ENCODE data around the gene ZNF668. TPM values are rescaled to one million over a fixed set of nuclear protein-coding genes. Genes with fewer than 3 reads are reported as not detected.

Gene ZNF668
- total and polyA plus RNA-seq, 2 experiments from 2014 or later = 6.2 to 13.1 TPM

DNA sequence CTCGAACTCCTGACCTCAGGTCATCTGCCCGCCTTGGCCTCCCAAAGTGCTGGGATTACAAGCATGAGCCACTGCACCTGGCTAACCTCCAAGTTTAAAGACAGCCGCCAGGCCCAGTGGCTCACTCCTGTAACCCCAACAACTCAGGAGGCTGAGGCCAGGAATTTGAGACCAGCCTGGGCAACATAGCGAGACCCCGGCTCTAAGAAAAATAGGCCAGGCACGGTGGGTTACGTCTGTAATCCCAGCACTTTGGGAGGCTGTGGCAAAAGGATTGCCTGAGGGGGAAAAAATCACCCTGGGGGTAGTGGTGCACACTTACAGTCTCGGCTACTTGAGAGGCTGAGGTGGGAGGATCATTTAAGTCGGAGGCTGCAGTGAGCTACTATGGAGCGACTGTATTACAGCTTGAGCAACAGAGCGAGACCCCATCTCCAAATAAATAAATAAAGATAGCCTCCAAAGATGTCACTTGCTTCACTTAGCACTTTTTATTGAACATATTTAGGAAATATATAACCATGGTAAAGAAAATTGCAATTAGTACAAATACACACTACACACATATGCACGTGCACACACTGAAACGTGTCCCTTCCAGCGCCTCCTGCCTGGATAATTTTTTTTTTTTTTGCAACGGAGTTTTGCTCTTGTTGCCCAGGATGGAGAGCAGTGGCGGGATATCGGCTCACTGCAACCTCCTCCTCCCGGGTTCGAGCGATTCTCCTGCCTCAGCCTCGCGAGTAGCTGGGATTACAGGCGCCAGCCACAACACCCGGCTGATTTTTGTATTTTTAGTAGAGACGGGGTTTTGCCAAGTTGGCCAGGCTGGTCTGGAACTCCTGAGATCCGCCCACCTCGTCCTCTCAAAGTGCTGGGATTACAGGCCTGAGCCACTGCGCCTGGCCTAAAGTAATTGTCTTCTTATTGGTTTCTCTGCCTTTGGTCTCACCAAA is 32.7 kb upstream of the ZNF668 start:
- H3K27me3 ChIP-seq (ENCODE audit: insufficient read depth) = no peaks in the 10 kb centered on the region
- no peak overlapping the region for H2AFZ ChIP-seq
- Mint-ChIP-seq H3K9me3 (peaks cover 16% of the 10 kb centered on the region), H3K27ac (no peak overlapping the region), H3K4me1 (peaks cover 9% of the 10 kb centered on the region; the same call in 1 of the 3 replicates), H3K36me3 (ENCODE audit: low read depth) (peaks cover 18% of the 10 kb centered on the region), H3K4me3 (peak overlapping the region; percentile 77; the same call in 1 of the 3 replicates), H3K27me3 (ENCODE audit: insufficient read depth, low read depth, poor library complexity) (peaks cover 18% of the 10 kb centered on the region)
- H3K27ac ChIP-seq (ENCODE audit: low read depth) = no peak overlapping the region
- H3F3A ChIP-seq (replicated peaks; ENCODE audit: low read depth) = peaks cover 5% of the 10 kb centered on the region; the same call in 1 of the 2 replicates
- DNase-seq (ENCODE audit: low spot score) (no peak), ATAC-seq (no peak)
- no peak overlapping the region for H3K4me3 ChIP-seq
- H3K79me2 ChIP-seq (replicated peaks; ENCODE audit: insufficient read depth) = no peaks in the 10 kb centered on the region
- no peaks in the 10 kb centered on the region for H3K9me2 ChIP-seq (ENCODE audit: insufficient read depth)
- no peaks in the 10 kb centered on the region; the same call in 1 of the 2 replicates for H4K20me1 ChIP-seq (replicated peaks; ENCODE audit: insufficient read depth)
- no peak for TF ChIP-seq NANOG (IDR thresholded peaks at IDR 0.05; ENCODE audit: borderline replicate concordance)
- TF ChIP-seq STAT1 (IDR thresholded peaks at IDR 0.05; ENCODE audit: unreplicated experiment) = no peak
- TF ChIP-seq EZH2phosphoT487 (IDR thresholded peaks at IDR 0.05; ENCODE audit: unreplicated experiment) = no peak
- TF ChIP-seq EZH2 (IDR thresholded peaks at IDR 0.05; ENCODE audit: low read depth, unreplicated experiment) = no peak
- TF ChIP-seq, protein P1, sequence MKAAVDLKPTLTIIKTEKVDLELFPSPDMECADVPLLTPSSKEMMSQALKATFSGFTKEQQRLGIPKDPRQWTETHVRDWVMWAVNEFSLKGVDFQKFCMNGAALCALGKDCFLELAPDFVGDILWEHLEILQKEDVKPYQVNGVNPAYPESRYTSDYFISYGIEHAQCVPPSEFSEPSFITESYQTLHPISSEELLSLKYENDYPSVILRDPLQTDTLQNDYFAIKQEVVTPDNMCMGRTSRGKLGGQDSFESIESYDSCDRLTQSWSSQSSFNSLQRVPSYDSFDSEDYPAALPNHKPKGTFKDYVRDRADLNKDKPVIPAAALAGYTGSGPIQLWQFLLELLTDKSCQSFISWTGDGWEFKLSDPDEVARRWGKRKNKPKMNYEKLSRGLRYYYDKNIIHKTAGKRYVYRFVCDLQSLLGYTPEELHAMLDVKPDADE (IDR thresholded peaks at IDR 0.05) = no peak
- TF ChIP-seq, protein P2, sequence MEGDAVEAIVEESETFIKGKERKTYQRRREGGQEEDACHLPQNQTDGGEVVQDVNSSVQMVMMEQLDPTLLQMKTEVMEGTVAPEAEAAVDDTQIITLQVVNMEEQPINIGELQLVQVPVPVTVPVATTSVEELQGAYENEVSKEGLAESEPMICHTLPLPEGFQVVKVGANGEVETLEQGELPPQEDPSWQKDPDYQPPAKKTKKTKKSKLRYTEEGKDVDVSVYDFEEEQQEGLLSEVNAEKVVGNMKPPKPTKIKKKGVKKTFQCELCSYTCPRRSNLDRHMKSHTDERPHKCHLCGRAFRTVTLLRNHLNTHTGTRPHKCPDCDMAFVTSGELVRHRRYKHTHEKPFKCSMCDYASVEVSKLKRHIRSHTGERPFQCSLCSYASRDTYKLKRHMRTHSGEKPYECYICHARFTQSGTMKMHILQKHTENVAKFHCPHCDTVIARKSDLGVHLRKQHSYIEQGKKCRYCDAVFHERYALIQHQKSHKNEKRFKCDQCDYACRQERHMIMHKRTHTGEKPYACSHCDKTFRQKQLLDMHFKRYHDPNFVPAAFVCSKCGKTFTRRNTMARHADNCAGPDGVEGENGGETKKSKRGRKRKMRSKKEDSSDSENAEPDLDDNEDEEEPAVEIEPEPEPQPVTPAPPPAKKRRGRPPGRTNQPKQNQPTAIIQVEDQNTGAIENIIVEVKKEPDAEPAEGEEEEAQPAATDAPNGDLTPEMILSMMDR (conservative IDR thresholded peaks at IDR 0.05; ENCODE audit: low read depth in 2 of 2) = no peak
- TF ChIP-seq ZNF114 (CRISPR knock-in tag; IDR thresholded peaks at IDR 0.05) = no peak
- no peak for TF ChIP-seq JUNB (IDR thresholded peaks at IDR 0.05; ENCODE audit: unreplicated experiment)
- TF ChIP-seq POLR2AphosphoS5 (IDR thresholded peaks at IDR 0.05; ENCODE audit: low read depth) = no peak
- TF ChIP-seq, protein P3, sequence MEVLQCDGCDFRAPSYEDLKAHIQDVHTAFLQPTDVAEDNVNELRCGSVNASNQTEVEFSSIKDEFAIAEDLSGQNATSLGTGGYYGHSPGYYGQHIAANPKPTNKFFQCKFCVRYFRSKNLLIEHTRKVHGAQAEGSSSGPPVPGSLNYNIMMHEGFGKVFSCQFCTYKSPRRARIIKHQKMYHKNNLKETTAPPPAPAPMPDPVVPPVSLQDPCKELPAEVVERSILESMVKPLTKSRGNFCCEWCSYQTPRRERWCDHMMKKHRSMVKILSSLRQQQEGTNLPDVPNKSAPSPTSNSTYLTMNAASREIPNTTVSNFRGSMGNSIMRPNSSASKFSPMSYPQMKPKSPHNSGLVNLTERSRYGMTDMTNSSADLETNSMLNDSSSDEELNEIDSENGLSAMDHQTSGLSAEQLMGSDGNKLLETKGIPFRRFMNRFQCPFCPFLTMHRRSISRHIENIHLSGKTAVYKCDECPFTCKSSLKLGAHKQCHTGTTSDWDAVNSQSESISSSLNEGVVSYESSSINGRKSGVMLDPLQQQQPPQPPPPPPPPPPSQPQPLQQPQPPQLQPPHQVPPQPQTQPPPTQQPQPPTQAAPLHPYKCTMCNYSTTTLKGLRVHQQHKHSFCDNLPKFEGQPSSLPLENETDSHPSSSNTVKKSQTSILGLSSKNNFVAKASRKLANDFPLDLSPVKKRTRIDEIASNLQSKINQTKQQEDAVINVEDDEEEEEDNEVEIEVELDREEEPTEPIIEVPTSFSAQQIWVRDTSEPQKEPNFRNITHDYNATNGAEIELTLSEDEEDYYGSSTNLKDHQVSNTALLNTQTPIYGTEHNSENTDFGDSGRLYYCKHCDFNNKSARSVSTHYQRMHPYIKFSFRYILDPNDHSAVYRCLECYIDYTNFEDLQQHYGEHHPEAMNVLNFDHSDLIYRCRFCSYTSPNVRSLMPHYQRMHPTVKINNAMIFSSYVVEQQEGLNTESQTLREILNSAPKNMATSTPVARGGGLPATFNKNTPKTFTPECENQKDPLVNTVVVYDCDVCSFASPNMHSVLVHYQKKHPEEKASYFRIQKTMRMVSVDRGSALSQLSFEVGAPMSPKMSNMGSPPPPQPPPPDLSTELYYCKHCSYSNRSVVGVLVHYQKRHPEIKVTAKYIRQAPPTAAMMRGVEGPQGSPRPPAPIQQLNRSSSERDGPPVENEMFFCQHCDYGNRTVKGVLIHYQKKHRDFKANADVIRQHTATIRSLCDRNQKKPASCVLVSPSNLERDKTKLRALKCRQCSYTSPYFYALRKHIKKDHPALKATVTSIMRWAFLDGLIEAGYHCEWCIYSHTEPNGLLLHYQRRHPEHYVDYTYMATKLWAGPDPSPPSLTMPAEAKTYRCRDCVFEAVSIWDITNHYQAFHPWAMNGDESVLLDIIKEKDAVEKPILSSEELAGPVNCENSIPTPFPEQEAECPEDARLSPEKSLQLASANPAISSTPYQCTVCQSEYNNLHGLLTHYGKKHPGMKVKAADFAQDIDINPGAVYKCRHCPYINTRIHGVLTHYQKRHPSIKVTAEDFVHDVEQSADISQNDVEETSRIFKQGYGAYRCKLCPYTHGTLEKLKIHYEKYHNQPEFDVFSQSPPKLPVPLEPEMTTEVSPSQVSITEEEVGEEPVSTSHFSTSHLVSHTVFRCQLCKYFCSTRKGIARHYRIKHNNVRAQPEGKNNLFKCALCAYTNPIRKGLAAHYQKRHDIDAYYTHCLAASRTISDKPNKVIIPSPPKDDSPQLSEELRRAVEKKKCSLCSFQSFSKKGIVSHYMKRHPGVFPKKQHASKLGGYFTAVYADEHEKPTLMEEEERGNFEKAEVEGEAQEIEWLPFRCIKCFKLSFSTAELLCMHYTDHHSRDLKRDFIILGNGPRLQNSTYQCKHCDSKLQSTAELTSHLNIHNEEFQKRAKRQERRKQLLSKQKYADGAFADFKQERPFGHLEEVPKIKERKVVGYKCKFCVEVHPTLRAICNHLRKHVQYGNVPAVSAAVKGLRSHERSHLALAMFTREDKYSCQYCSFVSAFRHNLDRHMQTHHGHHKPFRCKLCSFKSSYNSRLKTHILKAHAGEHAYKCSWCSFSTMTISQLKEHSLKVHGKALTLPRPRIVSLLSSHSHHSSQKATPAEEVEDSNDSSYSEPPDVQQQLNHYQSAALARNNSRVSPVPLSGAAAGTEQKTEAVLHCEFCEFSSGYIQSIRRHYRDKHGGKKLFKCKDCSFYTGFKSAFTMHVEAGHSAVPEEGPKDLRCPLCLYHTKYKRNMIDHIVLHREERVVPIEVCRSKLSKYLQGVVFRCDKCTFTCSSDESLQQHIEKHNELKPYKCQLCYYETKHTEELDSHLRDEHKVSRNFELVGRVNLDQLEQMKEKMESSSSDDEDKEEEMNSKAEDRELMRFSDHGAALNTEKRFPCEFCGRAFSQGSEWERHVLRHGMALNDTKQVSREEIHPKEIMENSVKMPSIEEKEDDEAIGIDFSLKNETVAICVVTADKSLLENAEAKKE (CRISPR knock-in tag; IDR thresholded peaks at IDR 0.05) = no peak
- TF ChIP-seq, protein P4, sequence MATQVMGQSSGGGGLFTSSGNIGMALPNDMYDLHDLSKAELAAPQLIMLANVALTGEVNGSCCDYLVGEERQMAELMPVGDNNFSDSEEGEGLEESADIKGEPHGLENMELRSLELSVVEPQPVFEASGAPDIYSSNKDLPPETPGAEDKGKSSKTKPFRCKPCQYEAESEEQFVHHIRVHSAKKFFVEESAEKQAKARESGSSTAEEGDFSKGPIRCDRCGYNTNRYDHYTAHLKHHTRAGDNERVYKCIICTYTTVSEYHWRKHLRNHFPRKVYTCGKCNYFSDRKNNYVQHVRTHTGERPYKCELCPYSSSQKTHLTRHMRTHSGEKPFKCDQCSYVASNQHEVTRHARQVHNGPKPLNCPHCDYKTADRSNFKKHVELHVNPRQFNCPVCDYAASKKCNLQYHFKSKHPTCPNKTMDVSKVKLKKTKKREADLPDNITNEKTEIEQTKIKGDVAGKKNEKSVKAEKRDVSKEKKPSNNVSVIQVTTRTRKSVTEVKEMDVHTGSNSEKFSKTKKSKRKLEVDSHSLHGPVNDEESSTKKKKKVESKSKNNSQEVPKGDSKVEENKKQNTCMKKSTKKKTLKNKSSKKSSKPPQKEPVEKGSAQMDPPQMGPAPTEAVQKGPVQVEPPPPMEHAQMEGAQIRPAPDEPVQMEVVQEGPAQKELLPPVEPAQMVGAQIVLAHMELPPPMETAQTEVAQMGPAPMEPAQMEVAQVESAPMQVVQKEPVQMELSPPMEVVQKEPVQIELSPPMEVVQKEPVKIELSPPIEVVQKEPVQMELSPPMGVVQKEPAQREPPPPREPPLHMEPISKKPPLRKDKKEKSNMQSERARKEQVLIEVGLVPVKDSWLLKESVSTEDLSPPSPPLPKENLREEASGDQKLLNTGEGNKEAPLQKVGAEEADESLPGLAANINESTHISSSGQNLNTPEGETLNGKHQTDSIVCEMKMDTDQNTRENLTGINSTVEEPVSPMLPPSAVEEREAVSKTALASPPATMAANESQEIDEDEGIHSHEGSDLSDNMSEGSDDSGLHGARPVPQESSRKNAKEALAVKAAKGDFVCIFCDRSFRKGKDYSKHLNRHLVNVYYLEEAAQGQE (IDR thresholded peaks at IDR 0.05; ENCODE audit: unreplicated experiment) = no peak
- no peak for TF ChIP-seq ZNF331 (CRISPR knock-in tag; IDR thresholded peaks at IDR 0.05; ENCODE audit: low read depth)
- TF ChIP-seq CREB1 (CRISPR knock-in tag; IDR thresholded peaks at IDR 0.05; ENCODE audit: low read depth) = no peak
- no peak overlapping the region for H3K4me2 ChIP-seq
- peaks cover 6% of the 10 kb centered on the region; the same call in 1 of the 2 replicates for H3K4me1 ChIP-seq (ENCODE audit: insufficient read depth)
- H3K36me3 ChIP-seq (ENCODE audit: insufficient read depth) = no peaks in the 10 kb centered on the region
